HepG2 (cell line): Measurements from ENCODE around the gene P2RX5. TPM values are rescaled to one million over a fixed set of nuclear protein-coding genes. Genes with fewer than 3 reads are reported as not detected.

Experiments
- ATAC-seq: fragments of 200-7000 bp; cut with Tn5 transposase; 3 replicates; pipeline ENCODE4 v1.9.1; 2020; ENCODE audit warnings: mild to moderate bottlenecking, moderate library complexity
- BruUV-seq: library from RNA; stranded (reverse); fragments of 400-500 nt; replicated peaks from 2 replicates; lab custom pipeline; 2021; lab: Mats Ljungman, UMichigan
- CTCF ChIA-PET: fragments of 300-600 bp; formaldehyde crosslinking; extraction: SDS; loops from one replicate; lab custom pipeline; 2021; ENCODE audit warnings: low total read pairs, inconsistent platforms, low intra/inter-chr PET ratio; lab: Yijun Ruan, JAX
- POLR2A ChIA-PET: fragments of 350-600 bp; sonication (Branson Sonifier 250); formaldehyde crosslinking; loops from one replicate; lab custom pipeline; 2020; ENCODE audit warnings: antibody characterized with exemption, inconsistent platforms; lab: Yijun Ruan, JAX
- DNase-seq: peaks from one replicate; pipeline ENCODE4 v3.0.0-alpha.2; 2015; ENCODE audit warnings: low spot score
- FAIRE-seq: peaks from 3 replicates; lab custom pipeline; 2011; peaks lifted over from hg19 to GRCh38; lab: Jason Lieb, UNC
- H2AFZ ChIP-seq: one replicate; pipeline ENCODE4 v1.6.1; 2011; ENCODE audit warnings: low read length, inconsistent platforms
- H3K27ac ChIP-seq: fragments of 300-600 bp; 3 replicates; pipeline ENCODE4 v1.8.0; 2011; ENCODE audit warnings: mixed run types, mild to moderate bottlenecking, mixed read lengths, low read length, inconsistent platforms; ENCODE audit not compliant: insufficient read depth; ENCODE audit errors: extremely low read length
- H3K27me3 ChIP-seq, 2 experiments: fragments of 200-600 bp in 1 of 2; 2 replicates in 1 of 2; 3 replicates in 1 of 2; pipeline versions ENCODE4 v1.6.0 to v1.8.0; 2011; ENCODE audit warnings: low read length in 2 of 2, mild to moderate bottlenecking in 2 of 2, moderate library complexity in 2 of 2, inconsistent platforms in 1 of 2; ENCODE audit not compliant: insufficient read depth in 2 of 2, control insufficient read depth in 1 of 2
- H3K36me3 ChIP-seq, 2 experiments: fragments of 200-600 bp in 1 of 2; replicated peaks in 1 of 2; 2 replicates in 1 of 2; 3 replicates in 1 of 2; pipeline versions ENCODE4 v1.5.1 to v1.8.0; 2011; ENCODE audit warnings: low read length in 2 of 2, inconsistent platforms in 1 of 2; ENCODE audit not compliant: insufficient read depth in 2 of 2, control insufficient read depth in 1 of 2
- H3K4me1 ChIP-seq: 2 replicates; pipeline ENCODE4 v1.5.1; 2012; ENCODE audit warnings: low read length, inconsistent platforms; ENCODE audit not compliant: insufficient read depth
- H3K4me2 ChIP-seq: 2 replicates; pipeline ENCODE4 v1.6.0; 2011; ENCODE audit warnings: low read depth, low read length, inconsistent platforms
- H3K4me3 ChIP-seq, 3 experiments: fragments of 200-600 bp in 1 of 3; sonication (generic), shearing (Covaris generic) in 1 of 3; replicated peaks in 1 of 3; 2 replicates each; pipeline ENCODE4 v1.5.1; 2011 to 2016; ENCODE audit warnings: low read length in 3 of 3, inconsistent platforms in 2 of 3, low read depth in 2 of 3, mild to moderate bottlenecking in 2 of 3, control low read depth in 1 of 3, mixed read lengths in 1 of 3; ENCODE audit not compliant: insufficient read depth in 1 of 3
- H3K79me2 ChIP-seq: one replicate; pipeline ENCODE4 v1.6.1; 2011; ENCODE audit warnings: low read length, inconsistent platforms; ENCODE audit not compliant: insufficient read depth
- H3K9ac ChIP-seq: 2 replicates; pipeline ENCODE4 v1.6.0; 2011; ENCODE audit warnings: mild to moderate bottlenecking, low read depth, low read length, inconsistent platforms; ENCODE audit not compliant: insufficient read depth
- H3K9me3 ChIP-seq: 2 replicates; pipeline ENCODE4 v1.5.1; 2012; ENCODE audit warnings: mild to moderate bottlenecking, low read length
- H4K20me1 ChIP-seq: 2 replicates; pipeline ENCODE4 v1.6.0; 2011; ENCODE audit warnings: inconsistent platforms, mild to moderate bottlenecking, low read length, moderate library complexity; ENCODE audit not compliant: insufficient read depth
- AGO2 ChIP-seq: fragments of 200-400 bp; formaldehyde crosslinking; optimal IDR thresholded peaks from 2 replicates; pipeline ENCODE3; 2017; ENCODE audit warnings: mild to moderate bottlenecking, low read depth, low read length, moderate library complexity
- RBFOX2 ChIP-seq: fragments of 200-400 bp; formaldehyde crosslinking; IDR thresholded peaks from 2 replicates; pipeline ENCODE4 v1.6.1; 2017; ENCODE audit warnings: low read depth, mild to moderate bottlenecking, low read length
- ZBTB34 ChIP-seq: sonication (generic); formaldehyde crosslinking; IDR thresholded peaks from 2 replicates; pipeline ENCODE4 v1.8.0; 2022; ENCODE audit warnings: mild to moderate bottlenecking, missing genetic modification reagents
- WGBS: methylation state at CpG from one replicate; pipeline ENCODE4 v1.1.6; 2017; ENCODE audit warnings: low lambda C conversion rate; 5-methylcytosine and 5-hydroxymethylcytosine counted together
- in situ Hi-C: cut with HindIII; loops from 2 replicates; pipeline ENCODE4 v1.10.0; 2017; ENCODE audit warnings: low pct_unique_long_range_greater_than_20kb; ENCODE audit not compliant: extremely low pct_ligation_motif_present
- intact Hi-C: fragments of 100-400 bp; cut with micrococcal nuclease; formaldehyde crosslinking; loops from one replicate; pipeline ENCODE4 v1.10.0; 2022; ENCODE audit not compliant: unreplicated experiment
- polyA plus RNA-seq, 8 experiments: library from polyadenylated mRNA; depleted of rRNA in 3 of 8; stranded (reverse) in 7 of 8; unstranded in 1 of 8; fragments of >200 nt; fragmentation: Illumina TruSeq in 4 of 8; extraction: Trizol in 4 of 8; gene quantifications; 2 replicates each; pipeline versions ENCODE4 v1.2.1 to v1.2.3, GENCODE V29; 2011 to 2016; ENCODE audit warnings: low read depth in 4 of 8, missing spikeins in 1 of 8, mixed read lengths in 1 of 8; ENCODE audit not compliant: insufficient read depth in 1 of 8
- total RNA-seq, 5 experiments: library from RNA; depleted of rRNA; stranded (reverse); fragments of >200 nt; fragmentation: Illumina TruSeq; extraction: Trizol; gene quantifications; 2 replicates each; pipeline ENCODE4 v1.2.3, GENCODE V29; 2016; ENCODE audit warnings: low read depth in 1 of 5
- TF ChIP-seq, protein P1 (sequence below): IDR thresholded peaks from 2 replicates; pipeline ENCODE4 v1.6.1; 2012; ENCODE audit warnings: low read length, improper control_type of control experiment

Gene P2RX5
- total and polyA plus RNA-seq, 2 of the 13 experiments (the other 11 are each of a cell fraction or from before 2014, with no cell fraction given), result 0.95 to 1.7 TPM

DNA sequence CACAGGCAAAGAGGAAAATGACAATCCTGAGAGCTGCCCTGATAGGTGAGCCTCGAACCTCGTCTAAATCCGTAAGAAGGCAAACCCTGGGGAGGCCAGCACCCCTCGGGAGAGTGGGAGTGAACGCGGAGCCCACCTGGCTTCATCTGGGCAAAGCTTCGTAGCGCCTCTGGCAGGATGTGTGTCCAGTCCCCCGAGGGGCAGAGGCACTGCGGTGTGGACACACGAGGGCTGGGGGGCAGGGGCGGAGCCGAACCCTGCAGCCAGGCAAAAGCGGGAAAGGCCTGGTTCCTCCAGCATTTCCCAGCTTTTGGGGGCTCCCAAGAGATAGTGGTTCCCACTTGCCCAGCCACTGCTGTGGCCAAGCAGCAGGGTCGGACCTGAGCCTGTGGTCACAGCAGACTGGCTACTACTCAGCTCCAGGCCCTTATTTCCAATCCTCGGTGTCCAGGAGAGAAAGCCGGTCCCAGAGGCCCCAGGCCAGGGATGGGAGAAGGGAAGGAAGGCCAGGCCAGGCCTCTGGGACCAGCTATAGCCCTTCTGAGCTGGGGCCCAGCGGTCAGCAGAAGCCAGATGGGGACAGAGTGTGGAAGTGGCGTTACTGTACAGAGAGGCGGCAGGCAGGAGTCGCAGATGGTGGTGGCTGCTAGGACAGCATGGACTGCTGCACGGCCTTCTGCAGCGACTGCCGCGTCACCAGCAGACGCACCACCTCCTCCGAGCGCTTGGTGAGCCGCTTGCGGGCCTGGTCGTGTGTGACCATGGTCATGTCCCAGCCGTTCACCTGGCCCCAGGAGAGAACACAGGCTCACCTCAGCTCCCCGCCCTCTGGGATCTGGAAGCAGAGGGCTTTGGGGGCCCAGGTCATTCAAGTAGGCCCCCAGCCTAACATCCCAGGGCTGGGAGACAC is 32.6 kb downstream of the P2RX5 start:
- no peak for FAIRE-seq
- H3K4me1 ChIP-seq, result peaks cover 40% of the 10 kb centered on the region
- in situ Hi-C loops (loop anchor here (10.0 kb wide), 1 partner anchor 619 kb away; no protein-coding TSS in a partner anchor), intact Hi-C loops (no loop called here)
- H3K4me2 ChIP-seq, result no peak overlapping the region
- ATAC-seq, result no peak
- TF ChIP-seq, protein P1, sequence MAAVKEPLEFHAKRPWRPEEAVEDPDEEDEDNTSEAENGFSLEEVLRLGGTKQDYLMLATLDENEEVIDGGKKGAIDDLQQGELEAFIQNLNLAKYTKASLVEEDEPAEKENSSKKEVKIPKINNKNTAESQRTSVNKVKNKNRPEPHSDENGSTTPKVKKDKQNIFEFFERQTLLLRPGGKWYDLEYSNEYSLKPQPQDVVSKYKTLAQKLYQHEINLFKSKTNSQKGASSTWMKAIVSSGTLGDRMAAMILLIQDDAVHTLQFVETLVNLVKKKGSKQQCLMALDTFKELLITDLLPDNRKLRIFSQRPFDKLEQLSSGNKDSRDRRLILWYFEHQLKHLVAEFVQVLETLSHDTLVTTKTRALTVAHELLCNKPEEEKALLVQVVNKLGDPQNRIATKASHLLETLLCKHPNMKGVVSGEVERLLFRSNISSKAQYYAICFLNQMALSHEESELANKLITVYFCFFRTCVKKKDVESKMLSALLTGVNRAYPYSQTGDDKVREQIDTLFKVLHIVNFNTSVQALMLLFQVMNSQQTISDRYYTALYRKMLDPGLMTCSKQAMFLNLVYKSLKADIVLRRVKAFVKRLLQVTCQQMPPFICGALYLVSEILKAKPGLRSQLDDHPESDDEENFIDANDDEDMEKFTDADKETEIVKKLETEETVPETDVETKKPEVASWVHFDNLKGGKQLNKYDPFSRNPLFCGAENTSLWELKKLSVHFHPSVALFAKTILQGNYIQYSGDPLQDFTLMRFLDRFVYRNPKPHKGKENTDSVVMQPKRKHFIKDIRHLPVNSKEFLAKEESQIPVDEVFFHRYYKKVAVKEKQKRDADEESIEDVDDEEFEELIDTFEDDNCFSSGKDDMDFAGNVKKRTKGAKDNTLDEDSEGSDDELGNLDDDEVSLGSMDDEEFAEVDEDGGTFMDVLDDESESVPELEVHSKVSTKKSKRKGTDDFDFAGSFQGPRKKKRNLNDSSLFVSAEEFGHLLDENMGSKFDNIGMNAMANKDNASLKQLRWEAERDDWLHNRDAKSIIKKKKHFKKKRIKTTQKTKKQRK, result no peak
- TF ChIP-seq ZBTB34 (CRISPR knock-in tag) (no peak), RBFOX2 (peak; percentile 55; the same call in 1 of the 2 replicates), AGO2 (peak; percentile 81)
- no peaks in the 10 kb centered on the region for H3K9me3 ChIP-seq
- H2AFZ ChIP-seq, result no peak overlapping the region
- ChIA-PET CTCF (no interaction called here), POLR2A (interaction anchor here (1.5 to 1.7 kb wide), 2 partner anchors 15 to 27 kb away, joined by 5 to 7 read pairs; partner anchors contain the start of genes CTNS and SHPK)
- H3K9ac ChIP-seq, result no peak overlapping the region
- H3K27ac ChIP-seq, result no peak overlapping the region
- BruUV-seq, result no TSS peak
- H3K79me2 ChIP-seq, result peaks cover 8% of the 10 kb centered on the region
- 94% methylated on average over 21 of the region's 33 CpGs for WGBS
- H3K36me3 ChIP-seq, result peaks cover 2 to 8% of the 10 kb centered on the region in 2 experiments; a peak in 3 of 5 replicates
- no peak overlapping the region for H3K4me3 ChIP-seq
- H3K27me3 ChIP-seq, result no peaks in the 10 kb centered on the region; a peak in 1 of 5 replicates
- no peaks in the 10 kb centered on the region for H4K20me1 ChIP-seq
- DNase-seq, result no peak
